HG02623 (cell line): ENCODE results near the gene KANSL1.

Source experiments
- ATAC-seq: cut with Tn5 transposase; IDR thresholded peaks from one replicate; pipeline ENCODE4 v1.9.1; 2021; ENCODE audit warnings: moderate library complexity; ENCODE audit not compliant: unreplicated experiment

The KANSL1 gene

GRCh38 chr17:46082257-46082656, 111.0 kb downstream of the KANSL1 start:
- no peak for ATAC-seq

- ATAC-seq = no peak
Measured at GRCh38 chr17:46081018-46081320, 112.3 kb downstream of the KANSL1 start.

GRCh38 chr17:46080118-46081017, 112.9 kb downstream of the KANSL1 start:
- ATAC-seq = no peak

GRCh38 chr17:46078675-46079074, 114.6 kb downstream of the KANSL1 start:
- ATAC-seq = no peak

GRCh38 chr17:46074540-46074939, 118.7 kb downstream of the KANSL1 start:
- ATAC-seq = no peak

GRCh38 chr17:46072998-46073397, 120.2 kb downstream of the KANSL1 start:
- no peak for ATAC-seq

- no peak for ATAC-seq
Measured at GRCh38 chr17:46071796-46072195, 121.4 kb downstream of the KANSL1 start.

GRCh38 chr17:46064460-46064859, 128.8 kb downstream of the KANSL1 start:
- ATAC-seq = no peak

GRCh38 chr17:46063241-46063640, 130.0 kb downstream of the KANSL1 start:
- ATAC-seq = no peak

GRCh38 chr17:46061435-46061834, 131.8 kb downstream of the KANSL1 start:
- no peak for ATAC-seq

GRCh38 chr17:46060461-46060860, 132.8 kb downstream of the KANSL1 start:
- no peak for ATAC-seq

- ATAC-seq = no peak
Measured at GRCh38 chr17:46059486-46059885, 133.7 kb downstream of the KANSL1 start.

- ATAC-seq = no peak
Measured at GRCh38 chr17:46057366-46057765, 135.9 kb downstream of the KANSL1 start.

GRCh38 chr17:46056800-46057304, 136.4 kb downstream of the KANSL1 start:
- no peak for ATAC-seq

- no peak for ATAC-seq
Measured at GRCh38 chr17:46053911-46054534, 139.2 kb downstream of the KANSL1 start.

- no peak for ATAC-seq
Measured at GRCh38 chr17:46049656-46050055, 143.6 kb downstream of the KANSL1 start.

GRCh38 chr17:46047856-46048255, 145.4 kb downstream of the KANSL1 start:
- ATAC-seq = no peak

GRCh38 chr17:46047398-46047797, 145.8 kb downstream of the KANSL1 start:
- no peak for ATAC-seq

- ATAC-seq = no peak
Measured at GRCh38 chr17:46046957-46047356, 146.3 kb downstream of the KANSL1 start.

GRCh38 chr17:46045639-46046038, 147.6 kb downstream of the KANSL1 start:
- no peak for ATAC-seq

GRCh38 chr17:46044989-46045388, 148.2 kb downstream of the KANSL1 start:
- ATAC-seq = no peak

GRCh38 chr17:46044286-46044928, 148.8 kb downstream of the KANSL1 start:
- ATAC-seq = no peak
